RKO (cell line): ENCODE data around the gene ASCL1.

ENCODE experiments used
- DNase-seq: peaks from one replicate; pipeline ENCODE4 v3.0.0-alpha.2; 2016; ENCODE audit warnings: low spot score

Gene ASCL1

GRCh38 chr12:102951841-102952240 lies 5.6 kb upstream of the ASCL1 start:
- no peak for DNase-seq

GRCh38 chr12:102953221-102953620 lies 4.3 kb upstream of the ASCL1 start:
- no peak for DNase-seq

- DNase-seq: no peak
These were observed 3.3 kb upstream of the ASCL1 start for GRCh38 chr12:102954134-102954533.

GRCh38 chr12:102955926-102956737 lies 1.3 kb upstream of the ASCL1 start:
- no peak for DNase-seq

GRCh38 chr12:102956738-102957327 lies 641 bp upstream of the ASCL1 start:
- no peak for DNase-seq

GRCh38 chr12:102958073-102958829 lies 777 bp downstream of the ASCL1 start:
- DNase-seq: no peak

- DNase-seq: no peak
These were observed 1.3 kb downstream of the ASCL1 start for GRCh38 chr12:102958830-102959176.

GRCh38 chr12:102959391-102959790 lies 1.9 kb downstream of the ASCL1 start:
- no peak for DNase-seq

GRCh38 chr12:102960766-102961465 lies 3.4 kb downstream of the ASCL1 start:
- DNase-seq: no peak

- no peak for DNase-seq
These were observed 4.0 kb downstream of the ASCL1 start for GRCh38 chr12:102961466-102961855.

GRCh38 chr12:102962532-102962931 lies 5.1 kb downstream of the ASCL1 start:
- DNase-seq: no peak

- no peak for DNase-seq
These were observed 5.5 kb downstream of the ASCL1 start for GRCh38 chr12:102962986-102963385.

- no peak for DNase-seq
These were observed 6.3 kb downstream of the ASCL1 start for GRCh38 chr12:102963796-102964195.

- DNase-seq: no peak
These were observed 7.4 kb downstream of the ASCL1 start for GRCh38 chr12:102964872-102965271.

- no peak for DNase-seq
These were observed 8.0 kb downstream of the ASCL1 start for GRCh38 chr12:102965281-102966155.

- no peak for DNase-seq
These were observed 8.9 kb downstream of the ASCL1 start for GRCh38 chr12:102966200-102966863.

- no peak for DNase-seq
These were observed 13.3 kb downstream of the ASCL1 start for GRCh38 chr12:102970780-102971179.

- no peak for DNase-seq
These were observed 13.8 kb downstream of the ASCL1 start for GRCh38 chr12:102971227-102971626.

GRCh38 chr12:102973583-102973982 lies 16.1 kb downstream of the ASCL1 start:
- DNase-seq: no peak

- no peak for DNase-seq
These were observed 19.3 kb downstream of the ASCL1 start for GRCh38 chr12:102976609-102977280.
